Thyroid gland (tissue), 4 donors: Measurements from ENCODE around the gene PDPK1. TPM values are rescaled to one million over a fixed set of nuclear protein-coding genes. Genes with fewer than 3 reads are reported as not detected.

Experiments
- DNase-seq, 2 donors: peaks; one replicate each; pipeline ENCODE4 v3.0.0-alpha.2; 2019
- H3K27ac ChIP-seq, 3 donors: fragments of 200-600 bp; sonication (generic); 1 replicate in 2 of 3; 2 replicates in 1 of 3; pipeline ENCODE4 v1.5.1; 2016 to 2019; ENCODE audit warnings: mild to moderate bottlenecking in 1 of 3, moderate library complexity in 1 of 3
- H3K27me3 ChIP-seq: fragments of 200-600 bp; sonication (generic); one replicate; pipeline ENCODE4 v1.5.1; 2019
- H3K36me3 ChIP-seq, 2 donors: fragments of 200-600 bp; sonication (generic); one replicate each; pipeline ENCODE4 v1.5.1; 2016 to 2019
- H3K4me1 ChIP-seq, 2 donors: fragments of 200-600 bp; sonication (generic); one replicate each; pipeline ENCODE4 v1.5.1; 2017 to 2019
- H3K4me3 ChIP-seq, 3 donors: fragments of 200-600 bp; sonication (generic); replicated peaks in 1 of 3; 1 replicate in 2 of 3; 2 replicates in 1 of 3; pipeline ENCODE4 v1.5.1; 2016; ENCODE audit warnings: mild to moderate bottlenecking in 1 of 3
- H3K9me3 ChIP-seq: fragments of 200-600 bp; sonication (generic); one replicate; pipeline ENCODE4 v1.5.1; 2017
- POLR2A ChIP-seq, 2 donors: fragments of 450-650 bp; IDR thresholded peaks; one replicate each; pipeline ENCODE4 v1.6.1; 2017; ENCODE audit warnings: antibody characterized with exemption in 2 of 2, mild to moderate bottlenecking in 2 of 2, moderate library complexity in 1 of 2
- WGBS, 2 donors: methylation state at CpG; one replicate each; pipeline ENCODE4 v1.1.5; 2017; 5-methylcytosine and 5-hydroxymethylcytosine counted together
- intact Hi-C: fragments of 100-400 bp; cut with DNase I; formaldehyde crosslinking; loops from one replicate; pipeline ENCODE4 v1.15.1; 2023
- total RNA-seq, 4 donors: library from RNA; depleted of rRNA; stranded (reverse); fragments of >200 nt; gene quantifications; one replicate each; pipeline ENCODE4 v1.2.3, GENCODE V29; 2016
- TF ChIP-seq, protein P1 (sequence below), 6 experiments: fragments of 200-600 bp in 3 of 6; fragments of 450-650 bp in 3 of 6; sonication (generic) in 3 of 6; IDR thresholded peaks; one replicate each; pipeline ENCODE4 v1.5.1; 2016 to 2019; ENCODE audit warnings: antibody characterized with exemption in 6 of 6, mild to moderate bottlenecking in 2 of 6, inconsistent platforms in 1 of 6, moderate library complexity in 1 of 6

Gene PDPK1
- total RNA-seq, 4 donors from 2014 or later, result 33.3 to 89.0 (median 39.5) TPM

DNA sequence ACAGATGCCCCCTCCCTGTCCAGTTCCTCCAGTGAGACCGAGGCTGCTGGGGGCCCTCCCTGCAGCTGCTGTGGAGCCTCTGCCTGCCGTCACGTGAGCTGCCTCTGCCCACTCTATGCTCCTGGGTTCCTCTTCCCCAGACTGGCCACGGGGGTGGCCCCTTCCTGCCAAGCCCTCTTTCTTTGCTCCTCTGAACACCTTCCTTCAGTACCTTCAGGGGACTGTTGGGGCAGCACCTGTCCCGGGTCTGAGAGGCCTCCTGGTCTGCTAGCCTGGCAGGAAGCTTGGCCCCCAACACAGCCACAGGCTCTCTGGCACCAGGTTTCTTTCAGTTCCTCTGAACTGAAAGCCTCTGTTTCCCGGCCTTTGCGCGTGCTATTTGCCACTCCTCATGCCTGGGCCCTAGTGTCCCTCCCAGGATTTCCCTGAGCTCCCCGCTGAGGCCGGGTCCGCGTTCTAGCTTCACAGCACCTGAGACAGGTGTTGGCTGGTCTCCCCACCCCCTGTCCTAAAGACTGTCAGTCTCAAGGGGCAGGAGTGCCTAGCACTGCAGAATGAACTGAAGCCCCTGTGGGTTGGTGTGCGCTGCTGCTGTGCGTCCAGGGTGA lies 30.7 kb upstream of the PDPK1 start:
- 78 to 79% methylated on average over 14 of the region's 14 CpGs for WGBS, 2 donors
- intact Hi-C loops, result no loop called here
- TF ChIP-seq POLR2A (IDR thresholded peaks at IDR 0.05), result no peak
- TF ChIP-seq, protein P1, sequence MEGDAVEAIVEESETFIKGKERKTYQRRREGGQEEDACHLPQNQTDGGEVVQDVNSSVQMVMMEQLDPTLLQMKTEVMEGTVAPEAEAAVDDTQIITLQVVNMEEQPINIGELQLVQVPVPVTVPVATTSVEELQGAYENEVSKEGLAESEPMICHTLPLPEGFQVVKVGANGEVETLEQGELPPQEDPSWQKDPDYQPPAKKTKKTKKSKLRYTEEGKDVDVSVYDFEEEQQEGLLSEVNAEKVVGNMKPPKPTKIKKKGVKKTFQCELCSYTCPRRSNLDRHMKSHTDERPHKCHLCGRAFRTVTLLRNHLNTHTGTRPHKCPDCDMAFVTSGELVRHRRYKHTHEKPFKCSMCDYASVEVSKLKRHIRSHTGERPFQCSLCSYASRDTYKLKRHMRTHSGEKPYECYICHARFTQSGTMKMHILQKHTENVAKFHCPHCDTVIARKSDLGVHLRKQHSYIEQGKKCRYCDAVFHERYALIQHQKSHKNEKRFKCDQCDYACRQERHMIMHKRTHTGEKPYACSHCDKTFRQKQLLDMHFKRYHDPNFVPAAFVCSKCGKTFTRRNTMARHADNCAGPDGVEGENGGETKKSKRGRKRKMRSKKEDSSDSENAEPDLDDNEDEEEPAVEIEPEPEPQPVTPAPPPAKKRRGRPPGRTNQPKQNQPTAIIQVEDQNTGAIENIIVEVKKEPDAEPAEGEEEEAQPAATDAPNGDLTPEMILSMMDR (IDR thresholded peaks at IDR 0.05), result no peak
- no peak for DNase-seq
- Histone ChIP-seq H3K27ac (no peak overlapping the region), H3K9me3 (no peaks in the 10 kb centered on the region), H3K4me1 (peaks cover 11 to 12% of the 10 kb centered on the region in 2 donors), H3K4me3 (no peak overlapping the region), H3K27me3 (no peaks in the 10 kb centered on the region), H3K36me3 (no peaks in the 10 kb centered on the region)

DNA sequence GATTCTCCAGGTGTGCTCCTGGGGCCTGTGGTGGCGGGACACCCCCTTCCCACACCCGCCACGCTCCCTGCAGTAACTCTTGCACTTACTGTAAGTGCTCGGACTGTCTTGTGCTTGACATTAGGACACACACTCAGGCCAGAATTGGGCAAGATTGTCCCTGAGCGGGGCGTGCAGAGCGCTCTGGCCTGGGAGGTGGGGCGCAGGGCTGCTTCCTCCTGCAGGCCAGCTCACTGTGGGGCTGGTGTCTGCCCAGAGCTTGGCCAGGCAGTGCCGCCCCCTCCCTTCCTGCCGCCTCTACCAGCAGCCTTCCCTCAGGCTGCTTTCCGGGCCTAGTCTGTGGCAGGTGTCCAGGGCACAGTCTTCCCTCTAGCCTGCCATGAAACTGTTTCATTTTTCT lies 30.2 kb upstream of the PDPK1 start:
- H3K36me3 ChIP-seq, result no peaks in the 10 kb centered on the region
- no peak overlapping the region for H3K4me3 ChIP-seq
- H3K27ac ChIP-seq, result no peak overlapping the region
- 87 to 97% methylated on average over 11 of the region's 11 CpGs for WGBS, 2 donors
- intact Hi-C loops, result no loop called here
- TF ChIP-seq, protein P1 (IDR thresholded peaks at IDR 0.05), result no peak
- DNase-seq, result no peak
- H3K27me3 ChIP-seq, result no peaks in the 10 kb centered on the region
- H3K4me1 ChIP-seq, result peaks cover 9% of the 10 kb centered on the region in 2 donors
- H3K9me3 ChIP-seq, result no peaks in the 10 kb centered on the region

DNA sequence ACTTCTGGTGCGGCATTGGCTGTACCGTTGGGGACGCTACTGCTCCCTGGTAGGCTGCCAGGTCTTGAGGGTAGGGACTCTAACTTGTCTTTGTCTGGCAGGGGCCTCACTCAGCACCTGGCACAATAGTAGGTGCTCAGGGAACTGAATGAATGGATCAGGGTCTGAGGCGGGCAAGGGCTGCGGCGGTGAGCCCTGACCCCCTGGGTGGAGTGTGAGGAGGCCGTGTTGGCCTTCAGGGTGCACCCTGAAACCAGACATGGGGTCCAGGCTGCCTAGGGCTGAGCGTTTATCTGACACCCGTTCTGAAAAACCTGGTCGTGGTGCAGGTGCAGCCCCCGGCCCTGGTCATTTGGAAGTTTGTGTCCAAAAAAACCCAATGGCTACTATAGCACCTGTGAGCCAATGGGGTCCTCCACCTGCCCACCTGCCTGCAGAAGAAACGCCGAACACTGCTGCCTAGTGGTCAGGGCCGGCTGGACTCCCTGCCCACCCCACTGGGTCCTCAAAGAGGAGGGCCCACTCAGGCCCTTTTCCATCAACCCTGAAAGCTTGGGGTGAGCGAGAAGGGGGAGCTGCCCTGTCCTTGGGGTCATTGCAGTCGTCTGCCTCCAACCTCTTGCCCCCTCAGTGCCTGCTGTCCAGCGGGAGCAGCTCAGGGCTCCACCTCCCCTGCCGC lies 29.0 kb upstream of the PDPK1 start:
- Histone ChIP-seq H3K27ac (no peak overlapping the region), H3K4me3 (no peak overlapping the region), H3K9me3 (no peaks in the 10 kb centered on the region), H3K27me3 (no peaks in the 10 kb centered on the region), H3K4me1 (peaks cover 6 to 12% of the 10 kb centered on the region in 2 donors), H3K36me3 (no peaks in the 10 kb centered on the region)
- 90 to 93% methylated on average over 12 to 17 of the region's 18 CpGs for WGBS, 2 donors
- no peak for DNase-seq
- TF ChIP-seq, protein P1 (IDR thresholded peaks at IDR 0.05), result no peak
- no peak for TF ChIP-seq POLR2A (IDR thresholded peaks at IDR 0.05)
- intact Hi-C loops, result no loop called here

DNA sequence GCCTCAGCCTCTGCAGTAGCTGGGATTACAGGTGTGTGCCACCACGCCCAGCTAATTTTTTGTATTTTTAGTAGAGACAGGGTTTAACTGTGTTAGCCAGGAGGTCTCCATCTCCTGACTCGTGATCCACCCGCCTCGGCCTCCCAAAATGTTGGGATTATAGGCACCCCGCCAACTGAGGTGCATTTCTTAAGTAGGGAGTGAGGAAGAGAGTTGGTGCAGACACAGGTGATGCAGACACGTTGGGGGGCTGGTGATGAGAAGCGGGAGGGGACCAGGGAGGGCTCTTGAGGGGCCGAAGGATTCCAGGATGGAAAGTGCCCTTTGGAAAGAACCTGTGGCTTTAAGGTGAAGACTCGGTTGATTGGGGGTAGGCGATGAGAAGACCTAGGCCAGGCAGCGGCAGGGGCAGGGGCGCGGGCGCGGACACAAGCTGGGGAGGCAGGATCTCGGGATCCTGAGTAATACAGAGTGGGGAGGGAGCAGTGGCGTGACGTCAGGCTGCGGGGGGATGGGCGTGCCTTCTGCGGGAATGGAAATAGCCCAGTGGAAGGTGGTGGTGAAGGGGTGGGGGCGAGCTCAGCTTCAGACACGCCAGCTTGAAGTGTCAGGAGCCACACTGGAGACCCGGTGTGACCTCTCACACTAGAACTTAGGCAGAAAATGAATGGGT lies 26.6 kb upstream of the PDPK1 start:
- TF ChIP-seq, protein P1 (IDR thresholded peaks at IDR 0.05), result no peak
- no peak for TF ChIP-seq POLR2A (IDR thresholded peaks at IDR 0.05)
- 53 to 61% methylated on average over 24 of the region's 24 CpGs for WGBS, 2 donors
- Histone ChIP-seq H3K27ac (no peak overlapping the region), H3K27me3 (no peaks in the 10 kb centered on the region), H3K36me3 (no peaks in the 10 kb centered on the region), H3K4me3 (no peak overlapping the region), H3K9me3 (no peaks in the 10 kb centered on the region), H3K4me1 (peaks cover 16 to 26% of the 10 kb centered on the region in 2 donors)
- peak; percentile 35 to 53 for DNase-seq
- intact Hi-C loops, result no loop called here
